ENCODE results near the gene STPG3. TPM values are rescaled to one million over a fixed set of nuclear protein-coding genes. Genes with fewer than 3 reads are reported as not detected.
"Not testable (repeated sequence)": the region's sequence is repeated elsewhere in the genome, so short reads cannot be mapped to it uniquely, and the experiment has no call there.

Gene STPG3
- total RNA-seq, 1 donor from 2014 or later = not detected

- DNase-seq (ENCODE audit: extremely low read depth, low read depth, low spot score) = no peak
These were observed 18.6 kb upstream of the STPG3 start for GRCh38 chr9:137232510-137232909.

DNA sequence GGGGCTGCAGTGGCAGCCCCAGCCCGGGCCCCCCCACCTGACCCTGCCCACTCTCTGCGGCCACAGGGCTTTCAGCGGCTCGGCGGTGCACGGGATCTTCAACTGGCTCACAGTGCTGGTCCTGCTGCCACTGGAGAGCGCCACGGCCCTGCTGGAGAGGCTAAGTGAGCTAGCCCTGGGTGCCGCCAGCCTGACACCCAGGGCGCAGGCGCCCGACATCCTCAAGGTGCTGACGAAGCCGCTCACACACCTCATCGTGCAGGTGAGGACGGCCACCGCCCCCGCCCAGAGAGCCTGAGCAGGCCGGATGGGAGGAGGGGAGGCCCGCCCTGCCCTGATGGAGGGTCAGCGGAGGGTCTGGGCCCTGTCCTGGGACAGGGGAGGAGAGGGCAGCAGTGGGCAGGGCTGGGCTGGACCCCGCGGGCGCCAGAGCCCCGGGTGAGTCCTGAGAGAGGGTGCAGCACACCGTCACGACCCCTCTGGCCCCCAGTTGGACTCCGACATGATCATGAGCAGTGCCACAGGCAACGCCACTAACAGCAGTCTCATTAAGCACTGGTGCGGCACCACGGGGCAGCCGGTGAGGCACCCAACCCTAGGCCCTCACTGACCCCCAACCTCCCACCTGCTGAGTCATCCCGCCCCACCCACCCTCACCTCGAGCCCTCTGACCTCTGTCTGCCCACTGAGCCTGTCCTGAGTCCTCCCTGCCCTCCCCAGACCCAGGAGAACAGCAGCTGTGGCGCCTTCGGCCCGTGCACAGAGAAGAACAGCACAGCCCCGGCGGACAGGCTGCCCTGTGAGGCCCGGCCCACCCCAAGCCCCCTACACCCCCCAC lies 17.7 kb upstream of the STPG3 start:
- no peak for DNase-seq (ENCODE audit: extremely low read depth, low read depth, low spot score)

DNA sequence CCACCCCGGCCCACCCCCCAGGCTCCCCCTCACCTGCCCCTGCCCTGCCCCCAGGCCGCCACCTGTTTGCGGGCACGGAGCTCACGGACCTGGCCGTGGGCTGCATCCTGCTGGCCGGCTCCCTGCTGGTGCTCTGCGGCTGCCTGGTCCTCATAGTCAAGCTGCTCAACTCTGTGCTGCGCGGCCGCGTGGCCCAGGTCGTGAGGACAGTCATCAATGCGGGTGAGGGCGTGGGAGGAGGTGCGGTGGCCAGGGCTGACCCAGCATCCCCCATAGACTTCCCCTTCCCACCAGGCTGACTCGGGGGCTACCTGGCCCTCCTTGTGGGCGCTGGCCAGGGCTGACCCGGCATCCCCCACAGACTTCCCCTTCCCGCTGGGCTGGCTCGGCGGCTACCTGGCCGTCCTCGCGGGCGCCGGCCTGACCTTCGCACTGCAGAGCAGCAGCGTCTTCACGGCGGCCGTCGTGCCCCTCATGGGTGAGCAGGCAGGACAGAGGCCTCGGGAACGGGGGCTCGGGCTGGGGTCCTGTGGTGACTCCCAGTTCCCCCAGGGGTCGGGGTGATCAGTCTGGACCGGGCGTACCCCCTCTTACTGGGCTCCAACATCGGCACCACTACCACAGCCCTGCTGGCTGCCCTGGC lies 16.9 kb upstream of the STPG3 start:
- DNase-seq (ENCODE audit: extremely low read depth, low read depth, low spot score) = no peak

DNA sequence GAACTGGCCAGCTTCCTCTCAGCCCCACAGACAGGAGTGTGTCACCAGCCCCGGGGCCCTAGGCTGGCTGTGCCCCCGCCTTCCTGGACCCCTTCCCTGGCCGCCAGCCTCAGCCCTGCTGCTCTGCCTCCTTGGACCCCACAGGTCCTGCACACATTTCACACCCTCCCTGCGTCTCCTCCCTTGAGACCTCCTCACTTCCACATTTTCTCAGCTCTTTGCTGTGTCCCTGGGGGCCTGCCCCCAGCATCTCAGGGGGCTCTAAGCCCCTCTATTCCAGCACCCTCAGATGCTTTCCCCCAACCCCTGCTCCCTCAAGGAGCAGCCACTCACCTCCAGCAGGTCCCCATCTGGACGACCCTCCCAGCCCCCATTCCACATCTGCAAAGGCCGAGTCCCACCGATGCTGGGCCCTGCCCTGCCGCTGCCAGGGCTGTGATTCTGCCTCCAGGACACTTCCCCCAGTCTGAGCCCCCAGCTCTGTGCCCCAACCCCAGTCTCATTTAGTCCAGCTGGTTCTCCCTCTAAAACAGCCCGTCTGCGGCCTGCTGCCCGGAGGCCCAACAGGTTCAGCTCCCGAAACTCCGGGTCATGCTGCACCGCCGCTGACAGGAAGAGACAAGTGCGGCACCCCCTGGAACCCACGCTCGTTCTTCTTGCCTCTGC lies 16.2 kb upstream of the STPG3 start:
- DNase-seq (ENCODE audit: extremely low read depth, low read depth, low spot score) = no peak

DNA sequence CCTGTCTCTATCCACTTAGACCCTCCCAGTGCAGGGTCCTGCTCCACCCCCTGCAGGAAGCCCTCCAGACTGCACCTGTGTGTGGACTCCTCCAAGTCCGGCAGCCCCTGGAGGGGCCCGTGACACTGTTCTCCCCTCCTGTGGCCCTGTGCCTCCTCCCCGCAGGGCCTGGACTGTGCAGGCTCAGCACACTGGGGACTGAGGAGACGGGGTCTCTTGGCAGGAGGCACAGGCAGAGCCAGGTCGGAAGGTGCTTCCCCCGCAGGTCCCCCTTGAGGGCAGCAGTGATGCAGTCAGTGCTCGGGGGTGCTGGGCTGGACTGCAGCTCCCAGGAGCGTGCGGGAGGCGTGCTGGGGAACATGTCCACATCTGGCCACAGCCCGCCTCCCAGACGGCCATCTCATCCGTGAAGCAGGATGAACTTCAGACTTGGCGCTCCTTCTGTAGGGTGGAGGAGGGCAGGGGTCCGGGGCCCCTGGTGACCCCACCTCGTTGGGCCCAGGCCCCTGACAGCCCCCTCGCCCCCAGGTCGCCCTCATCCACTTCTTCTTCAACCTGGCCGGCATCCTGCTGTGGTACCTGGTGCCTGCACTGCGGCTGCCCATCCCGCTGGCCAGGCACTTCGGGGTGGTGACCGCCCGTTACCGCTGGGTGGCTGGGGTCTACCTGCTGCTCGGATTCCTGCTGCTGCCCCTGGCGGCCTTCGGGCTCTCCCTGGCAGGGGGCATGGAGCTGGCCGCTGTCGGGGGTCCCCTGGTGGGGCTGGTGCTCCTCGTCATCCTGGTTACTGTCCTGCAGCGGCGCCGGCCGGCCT lies 15.5 kb upstream of the STPG3 start:
- no peak for DNase-seq (ENCODE audit: extremely low read depth, low read depth, low spot score)

DNA sequence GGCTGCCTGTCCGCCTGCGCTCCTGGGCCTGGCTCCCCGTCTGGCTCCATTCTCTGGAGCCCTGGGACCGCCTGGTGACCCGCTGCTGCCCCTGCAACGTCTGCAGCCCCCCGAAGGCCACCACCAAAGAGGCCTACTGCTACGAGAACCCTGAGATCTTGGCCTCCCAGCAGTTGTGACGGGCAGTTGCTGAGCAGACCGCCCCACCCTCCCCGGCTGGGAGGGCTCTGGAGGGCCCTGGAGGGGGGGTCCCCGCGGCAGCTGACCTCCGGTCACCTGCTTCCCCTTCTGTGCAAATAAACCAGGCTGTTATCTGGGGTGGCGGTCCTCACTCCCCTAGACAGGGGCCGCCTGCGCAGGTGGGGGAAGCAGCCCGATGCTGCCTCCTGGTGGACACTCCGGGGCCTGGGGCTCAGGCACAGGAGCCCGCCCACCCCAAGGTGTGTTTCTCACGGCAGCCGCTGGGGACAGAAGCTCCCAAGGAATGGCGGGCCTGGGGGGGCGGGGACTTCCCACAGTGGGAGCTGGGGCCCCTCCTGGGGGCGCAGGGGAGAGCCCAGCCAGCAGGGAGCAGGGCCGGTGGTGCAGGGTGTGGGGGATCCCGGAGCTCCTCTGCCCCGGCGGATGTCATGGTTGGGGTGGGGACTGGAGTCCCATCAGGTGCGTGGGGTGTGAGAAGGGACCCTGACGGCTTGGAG lies 14.7 kb upstream of the STPG3 start:
- DNase-seq (ENCODE audit: extremely low read depth, low read depth, low spot score) = no peak

- no peak for DNase-seq (ENCODE audit: extremely low read depth, low read depth, low spot score)
These were observed 14.1 kb upstream of the STPG3 start for GRCh38 chr9:137236936-137237421.

GRCh38 chr9:137237759-137238726 lies 13.0 kb upstream of the STPG3 start:
- DNase-seq (ENCODE audit: extremely low read depth, low read depth, low spot score) = no peak

DNA sequence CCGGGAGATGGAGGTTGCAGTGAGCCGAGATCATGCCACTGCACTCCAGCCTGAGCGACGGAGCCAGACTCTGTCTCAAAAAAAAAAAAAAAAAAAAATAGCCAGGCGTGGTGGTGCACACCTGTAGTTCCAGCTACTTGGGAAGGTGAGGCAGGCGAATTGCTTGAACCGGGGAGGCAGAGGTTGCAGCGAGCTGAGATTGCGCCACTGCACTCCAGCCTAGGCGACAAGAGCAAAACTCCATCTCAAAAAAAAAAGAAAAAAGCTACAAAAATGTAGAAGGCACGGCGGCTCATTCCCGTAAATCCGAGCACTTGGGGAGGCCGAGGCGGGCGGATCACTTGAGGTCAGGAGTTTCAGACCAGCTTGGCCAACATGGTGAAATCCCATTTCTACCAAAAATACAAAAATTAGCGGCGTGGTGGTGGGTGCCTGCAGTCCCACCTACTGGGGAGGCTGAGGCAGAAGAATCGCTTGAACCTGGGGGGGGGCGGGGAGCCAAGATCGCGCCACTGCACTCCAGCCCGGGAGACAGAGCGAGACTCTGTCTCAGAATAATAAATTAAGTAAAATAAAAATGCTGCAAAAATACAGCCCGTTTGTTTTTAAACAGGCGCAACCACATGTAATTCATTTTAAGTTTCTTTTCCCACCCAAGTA lies 11.4 kb upstream of the STPG3 start:
- not testable (repeated sequence) for DNase-seq (ENCODE audit: extremely low read depth, low read depth, low spot score)

DNA sequence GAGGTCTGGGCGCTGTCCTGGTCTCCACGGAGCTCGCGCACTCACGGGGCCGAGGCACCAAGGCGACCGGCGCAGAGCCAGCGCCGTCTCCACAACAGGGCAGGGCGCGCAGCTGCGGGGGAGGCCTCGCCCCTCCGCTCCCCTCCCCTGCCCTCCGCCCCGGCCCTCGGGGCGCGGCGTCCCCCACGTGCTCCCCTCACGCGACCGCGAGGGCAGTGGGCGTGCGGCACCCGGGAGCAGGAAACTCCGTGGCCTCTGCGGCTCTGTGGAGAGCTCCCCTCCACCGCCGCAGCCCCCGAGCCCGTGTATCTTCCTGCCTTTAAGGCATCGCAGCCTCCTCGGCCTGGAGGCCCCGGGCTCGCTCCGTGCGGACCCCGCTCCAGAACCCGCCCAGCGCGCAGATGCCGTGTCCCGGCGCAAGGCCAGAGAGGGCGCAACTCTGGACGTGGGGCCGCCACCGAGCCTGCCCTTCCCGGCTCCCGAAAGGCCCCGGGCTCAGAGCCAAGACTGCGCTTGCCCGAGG lies 10.7 kb upstream of the STPG3 start:
- no peak for DNase-seq (ENCODE audit: extremely low read depth, low read depth, low spot score)

DNA sequence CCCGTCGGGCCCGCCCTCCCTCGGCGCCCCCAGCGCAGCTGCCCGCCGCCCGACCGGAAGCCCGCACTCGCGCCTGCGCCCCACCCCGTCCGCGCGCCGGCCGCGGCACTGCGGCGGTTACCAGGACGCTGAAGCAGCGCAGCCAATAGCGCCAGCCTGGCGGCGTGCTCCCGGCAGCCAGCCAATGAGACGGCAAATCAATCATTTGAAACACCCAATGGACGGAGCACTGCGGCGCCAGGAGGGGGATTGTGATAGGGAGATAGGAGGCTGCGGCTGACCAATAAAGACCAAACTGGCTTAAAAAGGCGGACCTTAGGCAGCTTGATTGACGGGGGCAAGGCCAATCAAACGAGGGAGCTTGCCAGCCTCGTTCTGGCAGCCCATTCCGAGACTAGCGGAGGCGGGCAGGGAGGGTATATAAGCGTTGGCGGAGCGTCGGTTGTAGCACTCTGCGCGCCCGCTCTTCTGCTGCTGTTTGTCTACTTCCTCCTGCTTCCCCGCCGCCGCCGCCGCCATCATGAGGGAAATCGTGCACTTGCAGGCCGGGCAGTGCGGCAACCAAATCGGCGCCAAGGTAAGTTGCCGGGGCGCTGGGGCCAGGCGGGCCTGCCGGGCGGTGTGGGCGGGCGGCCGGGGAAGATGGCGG lies 10.1 kb upstream of the STPG3 start, which contains the start of gene TUBB4B:
TSS of gene TUBB4B (plus strand) at position 447 of the 649 bp plus-strand sequence. CDS start at position 521, 74 bp downstream.
- peak; percentile 97 for DNase-seq (ENCODE audit: extremely low read depth, low read depth, low spot score)

DNA sequence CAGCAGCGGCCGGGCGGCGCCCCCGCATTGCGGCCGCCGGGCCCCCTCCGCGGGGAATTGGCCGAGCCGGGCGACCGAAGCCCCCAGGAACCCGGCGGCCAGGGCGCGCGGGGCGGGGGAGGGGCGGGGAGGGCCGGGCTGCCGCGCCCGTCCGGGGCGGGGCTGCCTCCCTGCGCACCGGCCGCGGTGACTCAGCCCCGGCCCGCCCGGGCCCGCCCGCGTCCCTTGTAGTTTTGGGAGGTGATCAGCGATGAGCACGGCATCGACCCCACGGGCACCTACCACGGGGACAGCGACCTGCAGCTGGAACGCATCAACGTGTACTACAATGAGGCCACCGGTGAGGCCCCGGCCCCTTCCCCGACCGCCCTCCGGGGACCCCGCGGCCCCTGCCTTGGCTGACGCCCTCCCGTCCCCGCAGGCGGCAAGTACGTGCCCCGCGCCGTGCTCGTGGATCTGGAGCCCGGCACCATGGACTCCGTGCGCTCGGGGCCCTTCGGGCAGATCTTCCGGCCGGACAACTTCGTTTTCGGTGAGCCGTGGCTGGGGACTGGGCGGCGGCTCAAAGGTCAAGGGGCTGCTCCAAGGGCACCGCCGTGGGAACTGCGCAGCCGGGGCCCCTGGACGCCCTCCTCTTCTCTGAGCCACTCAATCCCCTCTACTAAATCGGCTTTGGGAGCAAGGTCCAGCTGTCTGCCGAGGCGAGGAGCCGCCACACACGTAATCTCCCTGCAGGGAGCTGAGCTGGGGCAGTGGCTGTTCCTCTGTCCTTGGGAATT lies 9.4 kb upstream of the STPG3 start:
- DNase-seq (ENCODE audit: extremely low read depth, low read depth, low spot score) = no peak

DNA sequence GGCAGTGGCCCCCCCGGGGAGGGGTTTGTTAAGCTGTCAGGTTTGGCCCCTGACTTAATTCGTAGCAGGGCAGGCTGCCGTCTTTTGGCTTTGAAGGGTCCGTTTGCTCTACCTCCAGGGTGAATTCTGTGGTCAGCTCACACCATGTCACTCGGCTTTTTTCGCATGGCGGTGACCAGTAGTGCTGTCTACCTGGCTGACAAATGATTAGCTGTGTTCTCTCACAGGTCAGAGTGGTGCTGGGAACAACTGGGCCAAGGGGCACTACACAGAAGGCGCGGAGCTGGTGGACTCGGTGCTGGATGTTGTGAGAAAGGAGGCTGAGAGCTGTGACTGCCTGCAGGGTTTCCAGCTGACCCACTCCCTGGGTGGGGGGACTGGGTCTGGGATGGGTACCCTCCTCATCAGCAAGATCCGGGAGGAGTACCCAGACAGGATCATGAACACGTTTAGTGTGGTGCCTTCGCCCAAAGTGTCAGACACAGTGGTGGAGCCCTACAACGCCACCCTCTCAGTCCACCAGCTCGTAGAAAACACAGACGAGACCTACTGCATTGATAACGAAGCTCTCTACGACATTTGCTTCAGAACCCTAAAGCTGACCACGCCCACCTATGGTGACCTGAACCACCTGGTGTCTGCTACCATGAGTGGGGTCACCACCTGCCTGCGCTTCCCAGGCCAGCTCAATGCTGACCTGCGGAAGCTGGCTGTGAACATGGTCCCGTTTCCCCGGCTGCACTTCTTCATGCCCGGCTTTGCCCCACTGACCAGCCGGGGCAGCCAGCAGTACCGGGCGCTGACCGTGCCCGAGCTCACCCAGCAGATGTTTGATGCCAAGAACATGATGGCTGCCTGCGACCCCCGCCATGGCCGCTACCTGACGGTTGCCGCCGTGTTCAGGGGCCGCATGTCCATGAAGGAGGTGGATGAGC lies 8.6 kb upstream of the STPG3 start:
- no peak for DNase-seq (ENCODE audit: extremely low read depth, low read depth, low spot score)

DNA sequence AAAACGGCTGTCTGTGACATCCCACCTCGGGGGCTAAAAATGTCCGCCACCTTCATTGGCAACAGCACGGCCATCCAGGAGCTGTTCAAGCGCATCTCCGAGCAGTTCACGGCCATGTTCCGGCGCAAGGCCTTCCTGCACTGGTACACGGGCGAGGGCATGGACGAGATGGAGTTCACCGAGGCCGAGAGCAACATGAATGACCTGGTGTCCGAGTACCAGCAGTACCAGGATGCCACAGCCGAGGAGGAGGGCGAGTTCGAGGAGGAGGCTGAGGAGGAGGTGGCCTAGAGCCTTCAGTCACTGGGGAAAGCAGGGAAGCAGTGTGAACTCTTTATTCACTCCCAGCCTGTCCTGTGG lies 7.8 kb upstream of the STPG3 start:
- DNase-seq (ENCODE audit: extremely low read depth, low read depth, low spot score) = not testable (repeated sequence)

- no peak for DNase-seq (ENCODE audit: extremely low read depth, low read depth, low spot score)
These were observed 7.2 kb upstream of the STPG3 start for GRCh38 chr9:137243626-137244485.

Measured in glomerular endothelial cell (primary cell).